ENCODE measurements around the gene PRKAR2B. TPM values are rescaled to one million over a fixed set of nuclear protein-coding genes. Genes with fewer than 3 reads are reported as not detected.
A peak's percentile ranks its signal among the peaks of the same experiment; 100 is the strongest.
"Not testable (repeated sequence)": the region's sequence is repeated elsewhere in the genome, so short reads cannot be mapped to it uniquely, and the experiment has no call there.

The PRKAR2B gene
- total RNA-seq, 1 experiment from 2014 or later: 6.2 TPM

DNA sequence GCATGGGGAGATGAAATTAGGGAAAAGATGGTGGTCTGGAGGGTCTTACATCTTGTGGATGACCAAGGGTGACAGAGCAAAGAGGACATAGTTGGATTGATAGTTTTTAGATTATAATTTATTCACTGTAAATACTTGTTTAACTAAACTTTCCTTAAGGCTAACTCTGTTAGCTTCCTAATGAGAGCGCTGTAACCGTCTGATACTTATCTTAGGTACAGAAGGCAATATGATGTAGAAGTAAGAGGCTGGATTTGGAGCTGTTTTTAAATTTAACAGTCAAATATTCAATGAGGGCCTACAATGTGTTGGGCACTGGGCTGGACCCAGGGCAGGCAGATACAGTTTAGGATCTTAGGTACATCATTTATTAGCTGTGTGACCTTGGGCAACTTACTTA lies 36.0 kb downstream of the PRKAR2B start:
- H3K27me3 ChIP-seq (replicated peaks): peaks cover 2% of the 10 kb centered on the region; the same call in 1 of the 2 replicates
- no peak overlapping the region for H3K27ac ChIP-seq
- no peaks in the 10 kb centered on the region for H3K36me3 ChIP-seq
- DNase-seq (ENCODE audit: low read depth in 1 of 2, low spot score in 2 of 2): no peak
- H3K9me3 ChIP-seq (replicated peaks): no peaks in the 10 kb centered on the region
- H3K4me1 ChIP-seq (replicated peaks): no peaks in the 10 kb centered on the region
- no peak overlapping the region for H3K4me3 ChIP-seq

DNA sequence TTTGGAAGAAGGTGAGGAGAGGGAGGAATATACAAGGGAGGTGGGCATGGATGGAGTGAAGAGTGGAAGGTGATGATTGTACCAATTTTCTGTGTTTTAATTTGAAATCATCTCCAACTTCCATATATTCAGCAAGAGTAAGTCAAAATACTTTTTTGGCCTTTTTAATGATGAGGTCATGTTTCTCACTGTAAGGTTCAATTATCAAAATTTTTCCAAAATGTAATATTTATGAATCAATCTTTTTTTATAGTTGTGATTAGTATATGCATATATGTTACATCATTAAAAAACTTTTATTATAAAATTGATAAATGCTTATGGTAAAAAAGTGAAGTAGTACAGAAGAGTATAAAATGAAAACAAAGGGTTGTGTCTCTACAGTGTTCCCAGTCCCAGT lies 40.7 kb downstream of the PRKAR2B start:
- Histone ChIP-seq H3K4me3 (no peak overlapping the region), H3K9me3 (replicated peaks) (no peaks in the 10 kb centered on the region)

GRCh38 chr7:107089627-107090026 lies 45.1 kb downstream of the PRKAR2B start:
- H3K36me3 ChIP-seq: no peaks in the 10 kb centered on the region
- no peak overlapping the region for H3K27ac ChIP-seq
- no peak for DNase-seq (ENCODE audit: low read depth in 1 of 2, low spot score in 2 of 2)
- H3K27me3 ChIP-seq (replicated peaks): peaks cover 3% of the 10 kb centered on the region; the same call in 1 of the 2 replicates
- no peaks in the 10 kb centered on the region for H3K4me1 ChIP-seq (replicated peaks)
- no peak overlapping the region for H3K4me3 ChIP-seq
- 0 out of 2 replicates have a peak, but pooled peaks cover 4% of the 10 kb centered on the region for H3K9me3 ChIP-seq (replicated peaks)

More for the DNA sequence above, 40.7 kb downstream of the PRKAR2B start:
- Histone ChIP-seq H3K27ac (no peak overlapping the region), H3K27me3 (replicated peaks) (peaks cover 3% of the 10 kb centered on the region; the same call in 1 of the 2 replicates), H3K4me1 (replicated peaks) (no peaks in the 10 kb centered on the region), H3K36me3 (no peaks in the 10 kb centered on the region)
- no peak for DNase-seq (ENCODE audit: low read depth in 1 of 2, low spot score in 2 of 2)

DNA sequence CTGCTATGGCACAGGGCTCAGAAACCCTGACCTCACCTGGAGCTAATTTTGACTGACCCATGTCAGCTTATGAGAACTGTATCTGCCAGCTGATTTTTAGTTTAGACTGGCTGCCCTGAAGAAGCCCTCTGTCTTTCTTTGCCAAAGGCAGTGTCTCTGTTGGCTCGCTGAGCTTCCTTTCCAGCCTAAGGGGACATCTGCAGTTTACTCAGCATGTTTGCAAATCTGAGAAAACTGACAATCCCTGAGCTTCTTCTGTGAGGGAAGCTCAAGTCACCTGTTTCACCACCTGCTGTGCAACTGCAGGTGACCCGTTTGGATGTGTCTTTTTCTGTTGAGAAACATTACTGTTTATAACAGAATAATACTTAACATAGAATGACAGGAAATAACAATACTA lies 46.0 kb downstream of the PRKAR2B start:
- Histone ChIP-seq H3K4me1 (replicated peaks) (no peaks in the 10 kb centered on the region), H3K36me3 (no peaks in the 10 kb centered on the region), H3K9me3 (replicated peaks) (0 out of 2 replicates have a peak, but pooled peaks cover 4% of the 10 kb centered on the region), H3K4me3 (no peak overlapping the region), H3K27ac (no peak overlapping the region), H3K27me3 (replicated peaks) (peaks cover 3% of the 10 kb centered on the region; the same call in 1 of the 2 replicates)
- DNase-seq (ENCODE audit: low read depth in 1 of 2, low spot score in 2 of 2): no peak

- no peak overlapping the region for H3K4me3 ChIP-seq
- no peak for DNase-seq (ENCODE audit: low read depth in 1 of 2, low spot score in 2 of 2)
Measured at GRCh38 chr7:107091306-107091705, 46.8 kb downstream of the PRKAR2B start.

DNA sequence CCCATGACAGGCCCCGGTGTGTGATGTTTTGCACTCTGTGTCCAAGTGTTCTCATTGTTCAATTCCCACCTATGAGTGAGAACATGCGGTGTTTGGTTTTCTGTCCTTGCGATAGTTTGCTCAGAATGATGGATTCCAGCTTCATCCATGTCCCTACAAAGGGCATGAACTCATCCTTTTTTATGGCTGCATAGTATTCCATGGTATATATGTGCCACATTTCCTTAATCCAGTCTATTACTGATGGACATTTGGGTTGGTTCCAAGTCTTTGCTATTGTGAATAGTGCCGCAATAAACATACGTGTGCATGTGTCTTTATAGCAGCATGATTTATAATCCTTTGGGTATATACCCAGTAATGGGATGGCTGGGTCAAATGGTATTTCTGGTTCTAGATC lies 49.2 kb downstream of the PRKAR2B start:
- not testable (repeated sequence) for H3K27me3 ChIP-seq (replicated peaks); H3K9me3 ChIP-seq (replicated peaks); DNase-seq (ENCODE audit: low read depth in 1 of 2, low spot score in 2 of 2); H3K4me1 ChIP-seq (replicated peaks); H3K27ac ChIP-seq; H3K36me3 ChIP-seq; H3K4me3 ChIP-seq

More at GRCh38 chr7:107091306-107091705, 46.8 kb downstream of the PRKAR2B start:
- H3K27ac ChIP-seq: no peak overlapping the region
- H3K27me3 ChIP-seq (replicated peaks): 0 out of 2 replicates have a peak, but pooled peaks cover 3% of the 10 kb centered on the region
- no peaks in the 10 kb centered on the region for H3K4me1 ChIP-seq (replicated peaks)
- H3K9me3 ChIP-seq (replicated peaks): 0 out of 2 replicates have a peak, but pooled peaks cover 4% of the 10 kb centered on the region
- no peaks in the 10 kb centered on the region for H3K36me3 ChIP-seq

DNA sequence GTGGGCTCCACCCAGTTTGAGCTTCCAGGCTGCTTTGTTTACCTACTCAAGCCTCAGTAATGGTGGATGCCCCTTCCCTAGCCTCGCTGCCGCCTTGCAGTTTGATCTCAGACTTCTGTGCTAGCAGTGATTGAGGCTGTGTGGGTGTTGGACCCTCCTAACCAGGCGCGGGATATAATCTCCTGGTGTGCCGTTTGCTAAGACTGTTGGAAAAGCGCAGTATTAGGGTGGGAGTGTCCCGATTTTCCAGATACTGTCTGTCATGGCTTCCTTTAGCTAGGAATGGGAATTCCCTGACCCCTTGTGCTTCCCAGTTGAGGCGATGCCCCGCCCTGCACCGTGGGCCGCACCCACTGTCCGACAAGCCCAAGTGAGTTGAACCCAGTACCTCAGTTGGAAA lies 54.6 kb downstream of the PRKAR2B start:
- H3K36me3 ChIP-seq; DNase-seq (ENCODE audit: low read depth in 1 of 2, low spot score in 2 of 2); H3K27me3 ChIP-seq (replicated peaks); H3K9me3 ChIP-seq (replicated peaks); H3K27ac ChIP-seq; H3K4me3 ChIP-seq: not testable (repeated sequence)
- peaks cover 11% of the 10 kb centered on the region for H3K4me1 ChIP-seq (replicated peaks)

- Histone ChIP-seq H3K36me3 (no peaks in the 10 kb centered on the region), H3K9me3 (replicated peaks) (no peaks in the 10 kb centered on the region), H3K27me3 (replicated peaks) (no peaks in the 10 kb centered on the region), H3K27ac (no peak overlapping the region), H3K4me1 (replicated peaks) (peaks cover 11% of the 10 kb centered on the region), H3K4me3 (no peak overlapping the region)
- no peak for DNase-seq (ENCODE audit: low read depth in 1 of 2, low spot score in 2 of 2)
Measured at GRCh38 chr7:107100824-107101223, 56.3 kb downstream of the PRKAR2B start.

DNA sequence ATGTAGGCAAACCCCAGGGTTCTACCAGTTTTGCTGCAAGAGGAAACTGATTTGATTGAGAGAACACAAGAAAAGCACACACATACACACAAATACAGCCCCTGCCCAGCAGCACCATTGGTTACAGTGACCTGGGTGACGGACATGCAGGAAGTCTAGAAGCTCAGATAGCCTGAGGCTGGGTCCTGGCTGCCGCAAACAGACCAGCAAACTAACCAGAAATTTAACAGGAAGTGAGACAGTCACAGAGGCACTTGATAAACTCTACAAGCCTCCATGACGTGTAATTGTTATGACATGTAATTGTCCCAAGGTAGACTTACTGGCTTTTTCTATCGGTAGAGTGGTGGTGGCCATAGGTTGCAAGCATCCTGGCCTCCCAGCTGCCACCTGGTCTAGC lies 58.9 kb downstream of the PRKAR2B start:
- H3K27ac ChIP-seq: no peak overlapping the region
- H3K36me3 ChIP-seq: no peaks in the 10 kb centered on the region
- peak in 1 of 2 experiments; percentile 22 for DNase-seq (ENCODE audit: low read depth in 1 of 2, low spot score in 2 of 2)
- peaks cover 11% of the 10 kb centered on the region for H3K4me1 ChIP-seq (replicated peaks)
- no peaks in the 10 kb centered on the region for H3K27me3 ChIP-seq (replicated peaks)
- no peak overlapping the region for H3K4me3 ChIP-seq
- H3K9me3 ChIP-seq (replicated peaks): no peaks in the 10 kb centered on the region

GRCh38 chr7:107104801-107105200 lies 60.3 kb downstream of the PRKAR2B start:
- DNase-seq (ENCODE audit: low read depth in 1 of 2, low spot score in 2 of 2): no peak
- H3K9me3 ChIP-seq (replicated peaks): no peaks in the 10 kb centered on the region
- H3K27ac ChIP-seq: no peak overlapping the region
- peaks cover 11% of the 10 kb centered on the region for H3K4me1 ChIP-seq (replicated peaks)
- no peaks in the 10 kb centered on the region for H3K27me3 ChIP-seq (replicated peaks)
- H3K4me3 ChIP-seq: no peak overlapping the region
- no peaks in the 10 kb centered on the region for H3K36me3 ChIP-seq

GRCh38 chr7:107105591-107106245 lies 61.2 kb downstream of the PRKAR2B start:
- Histone ChIP-seq H3K27me3 (replicated peaks) (no peaks in the 10 kb centered on the region), H3K36me3 (no peaks in the 10 kb centered on the region), H3K4me1 (replicated peaks) (peaks cover 11% of the 10 kb centered on the region), H3K4me3 (no peak overlapping the region), H3K27ac (no peak overlapping the region), H3K9me3 (replicated peaks) (no peaks in the 10 kb centered on the region)
- no peak for DNase-seq (ENCODE audit: low read depth in 1 of 2, low spot score in 2 of 2)

- no peak for DNase-seq (ENCODE audit: low read depth in 1 of 2, low spot score in 2 of 2)
- no peak overlapping the region for H3K27ac ChIP-seq
- H3K4me1 ChIP-seq (replicated peaks): peaks cover 3% of the 10 kb centered on the region
- H3K9me3 ChIP-seq (replicated peaks): no peaks in the 10 kb centered on the region
- no peaks in the 10 kb centered on the region; the same call in 1 of the 2 replicates for H3K27me3 ChIP-seq (replicated peaks)
- no peak overlapping the region for H3K4me3 ChIP-seq
- H3K36me3 ChIP-seq: no peaks in the 10 kb centered on the region
Measured at GRCh38 chr7:107108793-107109371, 64.4 kb downstream of the PRKAR2B start.

DNA sequence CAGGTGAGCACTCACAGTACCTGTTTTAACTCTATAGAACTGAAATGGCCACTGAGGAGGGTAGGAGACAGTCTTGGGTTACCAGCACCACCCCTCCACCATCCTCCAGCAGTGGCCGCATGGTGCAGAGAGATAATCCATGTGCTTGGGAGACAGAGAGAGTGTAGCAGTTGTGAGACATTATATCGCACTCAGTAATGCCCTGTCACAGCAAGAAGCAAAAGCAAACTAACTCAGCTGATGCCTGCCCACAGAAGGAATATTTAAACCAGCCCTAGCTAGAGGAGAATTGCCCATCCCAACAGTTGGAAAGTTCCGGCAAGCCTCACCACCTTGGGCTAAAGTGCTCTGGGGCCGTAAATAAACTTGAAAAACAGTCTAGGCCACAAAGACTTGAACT lies 65.5 kb downstream of the PRKAR2B start:
- H3K4me3 ChIP-seq: no peak overlapping the region

DNA sequence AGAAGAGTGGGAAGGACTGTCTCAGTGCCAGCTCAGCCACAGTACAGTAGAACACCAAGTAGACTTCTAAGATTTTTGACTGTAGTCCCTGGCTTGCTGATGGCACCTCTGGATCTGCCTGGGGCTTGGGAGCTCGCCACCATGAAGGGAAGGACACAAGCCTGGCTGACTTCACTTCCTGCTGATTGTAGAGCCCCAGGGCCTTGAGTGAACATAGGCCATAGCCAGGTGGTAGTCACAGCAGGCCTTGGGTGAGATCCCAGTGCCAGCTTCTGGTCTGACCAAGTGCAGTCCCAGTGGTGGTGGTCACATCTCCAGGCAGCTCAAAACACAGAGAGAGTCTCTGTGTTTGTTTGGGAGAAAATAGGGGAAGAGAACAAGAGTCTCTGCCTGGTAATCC lies 66.7 kb downstream of the PRKAR2B start:
- no peak overlapping the region for H3K4me3 ChIP-seq
- H3K4me1 ChIP-seq (replicated peaks): no peaks in the 10 kb centered on the region
- no peaks in the 10 kb centered on the region for H3K9me3 ChIP-seq (replicated peaks)
- no peaks in the 10 kb centered on the region; the same call in 1 of the 2 replicates for H3K27me3 ChIP-seq (replicated peaks)
- H3K27ac ChIP-seq: no peak overlapping the region
- DNase-seq (ENCODE audit: low read depth in 1 of 2, low spot score in 2 of 2): no peak
- no peaks in the 10 kb centered on the region for H3K36me3 ChIP-seq

More for the DNA sequence above, 65.5 kb downstream of the PRKAR2B start:
- H3K36me3 ChIP-seq: no peaks in the 10 kb centered on the region
- no peaks in the 10 kb centered on the region for H3K4me1 ChIP-seq (replicated peaks)
- H3K27me3 ChIP-seq (replicated peaks): no peaks in the 10 kb centered on the region; the same call in 1 of the 2 replicates
- H3K9me3 ChIP-seq (replicated peaks): no peaks in the 10 kb centered on the region
- no peak for DNase-seq (ENCODE audit: low read depth in 1 of 2, low spot score in 2 of 2)
- H3K27ac ChIP-seq: no peak overlapping the region
